Right forelimb (tissue), 1 donor: ENCODE results near the gene UBTD2.
"Not testable (repeated sequence)": the region's sequence is repeated elsewhere in the genome, so short reads cannot be mapped to it uniquely, and the experiment has no call there.

Experiments
- DNase-seq: peaks from one replicate; pipeline ENCODE4 v3.0.0-alpha.2; 2018

Gene UBTD2

DNA sequence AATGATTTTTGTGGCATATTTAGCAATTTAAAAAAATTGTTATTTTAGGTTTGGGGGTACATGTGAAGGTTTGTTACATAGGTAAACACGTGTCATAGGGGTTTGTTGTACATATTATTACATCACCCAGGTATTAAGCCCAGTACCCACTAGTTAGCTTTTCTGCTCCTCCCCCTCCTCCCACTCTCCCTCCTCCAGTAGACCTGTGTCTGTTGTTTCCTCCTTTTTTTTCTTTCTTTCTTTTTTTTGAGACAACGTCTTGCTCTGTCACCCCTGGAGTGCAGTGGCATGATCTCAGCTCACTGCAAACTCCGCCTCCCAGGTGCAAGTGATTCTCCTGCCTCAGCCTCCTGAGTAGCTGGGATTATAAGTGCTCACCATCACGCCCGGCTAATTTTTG is 8.3 kb upstream of the UBTD2 start:
- DNase-seq, result not testable (repeated sequence)

DNA sequence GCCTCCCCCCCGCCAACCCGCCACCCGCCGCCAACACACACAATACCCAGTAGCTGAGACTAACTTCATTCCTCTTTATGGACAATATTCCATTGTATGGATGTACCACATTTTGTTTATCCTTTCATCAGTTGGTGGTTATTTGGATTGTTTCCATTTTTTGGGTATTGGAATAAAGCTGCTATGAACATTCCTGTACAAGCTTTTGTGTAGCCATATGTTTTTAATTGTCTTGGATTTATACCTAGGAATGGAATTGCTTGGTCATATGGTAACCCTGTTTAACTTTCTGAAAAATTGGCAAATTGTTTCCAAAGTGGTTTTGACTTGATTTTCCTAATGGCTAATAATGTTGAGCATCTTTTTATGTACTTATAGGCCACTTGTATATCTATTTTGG is 4.9 kb upstream of the UBTD2 start:
- no peak for DNase-seq

DNA sequence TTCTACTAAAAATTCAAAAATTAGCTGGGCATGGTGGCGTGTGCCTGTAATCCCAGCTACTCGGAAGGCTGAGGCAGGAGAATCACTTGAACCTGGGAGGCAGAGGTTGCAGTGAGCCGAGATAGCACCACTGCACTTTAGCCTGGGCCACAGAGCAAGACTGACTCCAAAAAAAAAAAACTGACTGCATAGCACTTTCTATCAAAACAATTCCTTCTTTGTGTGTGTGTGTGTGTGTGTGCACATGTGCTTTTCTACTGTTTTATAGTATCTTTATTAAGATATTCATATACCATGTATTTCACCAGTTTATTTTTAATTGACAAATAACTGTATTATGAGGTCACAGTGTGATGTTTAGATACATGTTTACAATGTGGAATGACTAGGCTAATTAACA is 3.6 kb upstream of the UBTD2 start:
- not testable (repeated sequence) for DNase-seq

DNA sequence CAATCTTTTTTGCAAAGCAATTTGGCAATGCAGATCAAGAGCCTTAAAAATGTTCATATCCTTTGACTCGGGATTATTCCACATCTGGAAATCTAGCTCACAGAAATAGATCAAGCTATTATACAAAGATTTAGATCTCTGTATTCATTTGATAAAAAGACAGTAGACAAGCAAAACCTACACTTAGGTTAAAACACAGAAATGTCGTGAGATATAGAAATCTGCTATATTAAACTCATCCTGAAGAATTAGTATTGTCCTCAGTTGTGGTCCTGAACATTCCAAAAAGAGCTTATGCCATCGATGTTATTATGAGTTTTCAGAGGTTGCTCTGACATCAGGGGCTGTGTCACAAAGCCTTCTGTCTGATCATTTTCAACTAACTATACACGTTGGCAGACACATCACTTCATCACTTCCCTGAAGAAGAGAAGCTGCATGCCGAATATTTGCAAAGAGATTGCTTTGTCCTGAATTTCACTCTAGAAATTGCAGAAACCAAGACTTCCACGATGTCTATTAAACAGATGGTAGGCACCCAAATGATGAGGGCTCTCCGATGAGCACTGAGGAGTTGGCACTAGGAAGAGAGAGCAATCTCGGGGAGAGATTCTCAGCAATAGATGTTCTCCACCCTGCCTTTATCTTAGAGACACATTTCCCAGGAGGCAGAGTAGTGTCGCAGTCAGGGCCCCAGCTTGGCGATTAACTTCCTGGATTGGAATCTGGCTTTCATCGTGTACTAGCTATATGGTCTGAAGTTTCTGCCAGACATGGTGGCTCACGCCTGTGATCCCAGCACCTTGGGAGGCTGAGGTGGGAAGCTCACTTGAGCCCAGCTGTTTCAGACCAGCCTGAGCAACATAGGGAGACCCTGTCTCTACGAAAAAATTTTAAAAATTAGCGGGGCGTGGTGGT is 1.9 kb upstream of the UBTD2 start:
- no peak for DNase-seq

DNA sequence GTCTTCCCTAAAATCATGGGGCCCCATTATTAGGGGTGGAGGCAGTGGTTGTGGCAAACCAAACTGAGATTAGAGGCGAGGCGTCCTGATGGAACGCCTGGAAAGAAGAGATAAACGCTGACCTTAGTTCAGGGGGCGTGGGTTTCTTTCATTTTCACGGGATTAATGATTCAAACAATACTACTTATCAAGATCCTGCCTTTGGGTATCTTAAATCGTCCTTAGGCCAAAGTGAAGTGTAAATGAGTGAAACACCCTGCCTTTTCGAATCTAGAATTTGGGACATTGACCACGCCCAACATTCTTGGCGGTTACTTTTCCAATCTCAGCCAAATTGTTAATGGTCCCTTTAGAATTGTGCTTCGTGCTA is 1.0 kb upstream of the UBTD2 start:
- no peak for DNase-seq

DNA sequence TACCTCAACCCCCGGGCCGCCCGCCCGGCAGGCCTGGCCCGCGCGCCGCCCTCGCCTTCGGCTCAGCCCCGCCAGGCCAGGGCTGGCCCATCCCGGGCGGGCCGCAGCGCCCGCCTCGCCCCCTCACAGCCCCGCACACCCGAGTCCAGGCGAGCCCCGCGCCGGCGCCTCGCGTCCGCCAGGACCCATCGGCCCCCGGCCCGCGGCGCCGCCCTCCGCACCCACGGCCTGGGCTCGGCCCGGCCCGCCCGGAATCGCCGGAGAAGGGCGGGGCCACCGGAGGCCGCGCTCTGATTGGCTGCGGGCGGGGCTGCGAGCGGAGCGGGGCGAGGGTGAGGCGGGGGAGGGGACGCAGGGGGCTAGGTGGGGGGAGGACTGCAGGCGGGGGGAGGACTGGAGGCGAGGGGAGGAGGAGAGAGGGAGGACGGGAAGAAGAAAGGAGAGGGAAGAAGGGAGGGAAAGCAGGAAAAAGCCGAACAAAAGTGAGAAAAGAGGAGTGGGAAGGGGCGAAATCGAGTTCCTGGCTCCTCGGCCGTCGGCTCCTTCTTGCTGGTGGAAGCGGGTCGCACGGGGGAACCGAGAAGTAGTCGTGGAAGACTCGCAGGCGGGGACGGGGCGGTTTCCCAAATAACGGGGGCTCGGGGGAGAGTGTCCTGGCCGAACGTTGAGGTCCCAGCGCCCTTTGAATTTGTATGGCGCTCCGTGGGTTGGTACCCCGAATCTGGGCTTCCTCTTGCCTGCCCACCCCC is 472 bp upstream of the UBTD2 start:
- DNase-seq, result peak; percentile 93

DNA sequence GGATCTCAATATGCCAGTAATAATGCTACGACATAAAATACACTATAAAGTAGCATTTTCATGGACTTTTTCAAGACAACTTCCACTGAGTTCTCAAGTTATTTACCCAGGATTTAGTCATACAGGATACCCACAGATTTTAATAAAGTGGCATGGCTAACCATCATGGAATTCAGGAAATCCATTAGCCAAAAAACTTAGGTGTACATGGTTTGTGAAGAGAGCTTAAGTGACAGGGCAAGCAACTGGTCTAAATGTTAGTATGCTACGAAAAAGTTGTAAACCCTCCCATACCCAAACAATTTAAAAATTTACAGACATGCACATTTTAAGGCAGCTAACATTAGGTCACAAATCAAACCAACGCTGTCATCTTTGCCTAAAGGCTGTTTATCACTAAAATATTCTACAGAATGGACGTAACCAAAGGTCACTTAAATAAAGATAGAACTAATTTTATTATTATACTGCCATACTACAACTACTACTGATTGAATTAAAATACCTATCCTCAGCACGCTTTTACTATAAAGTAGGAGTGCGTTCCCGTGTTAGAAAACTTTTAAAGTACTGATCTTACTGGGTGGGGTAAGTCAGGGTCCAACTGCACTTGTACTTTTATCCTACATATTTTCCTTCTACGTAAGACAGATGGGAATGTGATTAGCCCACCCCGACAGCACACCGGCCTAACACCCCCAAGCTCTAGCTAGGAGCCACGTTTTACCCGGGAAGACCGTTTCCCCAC is 1.1 kb downstream of the UBTD2 start:
- no peak for DNase-seq

DNA sequence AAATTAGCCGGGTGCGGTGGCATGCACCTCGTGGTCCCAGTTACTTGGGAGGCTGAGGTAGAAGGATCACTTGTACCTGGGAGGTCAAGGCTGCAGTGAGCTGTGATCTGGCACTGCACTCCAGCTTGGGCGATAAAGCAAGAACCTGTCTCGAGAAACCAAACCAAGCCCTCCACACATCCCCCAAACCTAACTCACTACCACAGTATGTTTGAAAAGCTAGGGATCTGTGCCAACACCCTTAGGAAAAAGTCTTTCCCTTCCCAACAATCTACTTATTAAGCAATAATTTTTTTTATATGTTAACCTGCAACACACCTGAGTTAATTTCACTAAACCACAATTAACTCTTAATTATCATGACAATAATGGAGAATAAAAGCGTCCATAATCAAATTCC is 2.2 kb downstream of the UBTD2 start:
- no peak for DNase-seq

DNA sequence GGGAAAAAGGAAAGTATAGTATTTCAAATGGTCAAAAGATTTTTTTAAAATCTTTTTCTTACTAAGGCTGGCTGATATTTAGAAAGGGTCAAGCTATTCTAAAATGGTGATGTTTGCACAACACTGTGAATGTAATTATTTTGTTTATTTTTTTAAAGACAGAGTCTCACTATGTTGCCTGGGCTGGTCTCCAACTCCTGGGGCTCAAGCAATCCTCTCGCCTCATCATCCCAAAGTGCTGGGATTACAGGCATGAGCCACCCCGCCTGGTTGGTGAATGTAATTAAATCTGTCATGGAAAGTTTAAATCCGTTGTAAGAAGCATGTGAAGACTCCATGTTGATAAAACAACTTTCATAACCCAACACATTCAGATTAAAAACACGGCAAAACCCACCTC is 2.6 kb downstream of the UBTD2 start:
- no peak for DNase-seq

DNA sequence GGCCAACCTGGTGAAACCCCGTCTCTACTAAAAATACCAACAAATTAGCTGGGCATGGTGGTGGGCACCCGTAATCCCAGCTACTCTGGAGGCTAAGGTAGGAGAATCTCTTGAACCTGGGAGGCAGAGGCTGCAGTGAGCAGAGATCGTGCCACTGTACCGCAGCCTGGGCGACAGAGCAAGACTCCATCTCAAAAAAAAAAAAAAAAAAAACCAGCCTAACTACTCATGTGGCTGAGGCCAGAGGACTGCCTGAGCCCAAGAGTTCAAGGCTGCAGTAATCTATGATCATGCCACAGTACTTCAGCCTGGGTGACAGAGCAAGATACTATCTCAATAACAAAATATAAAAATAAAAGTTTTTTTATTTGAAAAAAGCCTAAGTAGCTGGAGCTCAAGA is 3.2 kb downstream of the UBTD2 start:
- no peak for DNase-seq

DNA sequence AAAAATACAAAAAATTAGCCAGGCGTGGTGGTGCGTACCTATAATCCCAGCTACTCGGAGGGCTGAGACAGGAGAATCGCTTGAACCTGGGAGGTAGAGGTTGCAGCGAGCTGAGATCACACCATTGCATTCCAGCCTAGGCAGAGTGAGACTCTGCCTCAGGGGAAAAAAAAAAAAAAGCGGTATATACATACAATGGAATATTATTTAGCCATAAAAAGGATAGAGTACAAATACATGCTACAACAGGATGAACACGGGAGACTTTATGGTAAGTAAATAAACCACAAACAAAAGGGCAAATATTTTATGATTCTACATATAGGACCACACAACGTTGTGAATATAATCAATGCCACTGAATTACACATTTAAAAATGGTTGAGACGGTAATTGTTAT is 5.2 kb downstream of the UBTD2 start:
- DNase-seq, result no peak

DNA sequence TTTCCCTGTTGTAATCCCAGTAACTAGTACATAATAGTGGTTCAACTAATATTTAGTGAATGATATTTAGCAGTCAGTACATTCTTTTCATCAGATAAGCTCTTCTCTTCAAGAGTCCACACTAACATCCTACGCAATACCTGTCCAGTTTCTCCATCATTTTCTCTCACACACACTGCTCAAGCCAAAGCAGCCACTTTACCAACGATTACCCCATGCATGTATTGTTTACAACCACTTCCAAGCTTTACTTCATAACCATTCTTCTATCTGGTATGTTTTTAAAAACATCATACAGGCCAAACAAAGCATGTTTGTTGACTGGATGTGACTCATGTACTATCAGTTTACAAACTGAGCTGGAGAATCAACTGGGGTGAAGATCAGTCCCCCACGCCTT is 7.3 kb downstream of the UBTD2 start:
- DNase-seq, result no peak

DNA sequence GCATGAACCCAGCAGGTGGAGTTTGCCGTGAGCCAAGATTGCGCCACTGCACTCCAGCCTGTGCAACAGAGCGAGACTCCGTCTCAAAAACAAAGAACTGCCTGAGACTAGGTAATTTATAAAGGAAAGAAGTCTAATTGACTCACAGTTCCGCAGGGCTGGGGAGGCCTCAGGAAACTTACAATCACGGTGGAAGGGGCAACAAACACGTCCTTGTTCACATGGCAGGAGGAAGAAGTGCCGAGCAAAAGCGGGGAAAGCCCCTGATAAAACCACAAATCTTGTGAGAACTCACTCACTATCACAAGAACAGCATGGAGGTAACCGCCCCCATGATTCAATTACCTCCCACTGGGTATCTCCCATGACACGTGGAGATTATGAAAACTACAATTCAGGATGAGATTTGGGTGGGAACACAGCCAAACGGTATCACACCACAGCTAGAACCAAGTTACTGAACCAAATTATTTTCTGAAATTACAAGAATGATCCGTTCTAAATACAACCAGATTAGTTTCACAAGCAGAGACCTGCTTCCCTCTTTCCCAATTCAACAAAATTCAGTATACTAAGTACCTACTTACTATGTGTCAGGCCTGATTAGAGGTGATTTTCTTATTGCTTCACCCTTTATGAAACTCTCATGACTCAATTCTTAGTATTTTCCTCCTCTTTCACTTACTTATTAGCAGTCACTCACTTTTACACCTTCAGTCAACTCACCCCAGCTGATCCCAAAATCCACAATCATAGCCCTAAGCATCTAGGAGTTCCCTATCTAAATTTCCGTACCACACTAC is 8.4 kb downstream of the UBTD2 start:
- no peak for DNase-seq

DNA sequence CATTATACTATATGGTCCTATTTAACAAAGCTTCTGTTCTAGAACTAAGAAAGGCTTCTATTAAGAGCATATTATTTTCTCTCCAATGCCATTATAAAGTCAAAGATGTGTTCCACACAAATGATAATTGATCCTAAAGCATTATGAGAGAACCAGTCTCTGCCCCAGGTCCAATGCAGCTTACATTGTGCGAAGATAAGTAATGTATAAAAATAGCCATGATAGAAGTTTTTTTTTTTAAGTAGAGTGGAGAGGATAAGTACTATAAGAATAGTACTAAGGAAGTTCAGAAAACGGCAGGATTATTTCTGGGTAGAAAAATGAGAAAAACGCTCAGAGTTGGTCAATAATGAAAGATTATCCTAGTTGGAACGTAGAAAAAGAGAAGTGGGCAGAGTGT is 15.6 kb downstream of the UBTD2 start:
- DNase-seq, result no peak

DNA sequence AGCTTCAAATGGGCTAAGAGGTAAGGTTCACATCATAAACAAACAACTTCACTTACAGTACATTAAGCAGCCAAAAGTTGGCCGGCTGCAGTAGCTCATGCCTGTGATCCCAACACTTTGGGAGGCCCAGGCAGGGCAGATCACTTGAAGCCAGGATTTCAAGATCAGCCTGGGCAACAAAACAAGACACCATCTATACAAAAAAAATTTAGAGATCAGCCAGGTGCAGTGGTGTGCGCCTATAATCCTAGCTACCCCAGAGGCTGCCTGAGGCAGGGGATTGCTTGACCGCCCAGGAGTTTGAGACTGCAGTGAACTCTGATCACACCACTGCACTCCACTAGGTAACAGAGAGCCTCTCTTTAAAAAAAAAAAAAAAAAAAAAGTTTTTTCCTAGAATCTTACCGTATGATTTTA is 16.9 kb downstream of the UBTD2 start:
- DNase-seq, result no peak

DNA sequence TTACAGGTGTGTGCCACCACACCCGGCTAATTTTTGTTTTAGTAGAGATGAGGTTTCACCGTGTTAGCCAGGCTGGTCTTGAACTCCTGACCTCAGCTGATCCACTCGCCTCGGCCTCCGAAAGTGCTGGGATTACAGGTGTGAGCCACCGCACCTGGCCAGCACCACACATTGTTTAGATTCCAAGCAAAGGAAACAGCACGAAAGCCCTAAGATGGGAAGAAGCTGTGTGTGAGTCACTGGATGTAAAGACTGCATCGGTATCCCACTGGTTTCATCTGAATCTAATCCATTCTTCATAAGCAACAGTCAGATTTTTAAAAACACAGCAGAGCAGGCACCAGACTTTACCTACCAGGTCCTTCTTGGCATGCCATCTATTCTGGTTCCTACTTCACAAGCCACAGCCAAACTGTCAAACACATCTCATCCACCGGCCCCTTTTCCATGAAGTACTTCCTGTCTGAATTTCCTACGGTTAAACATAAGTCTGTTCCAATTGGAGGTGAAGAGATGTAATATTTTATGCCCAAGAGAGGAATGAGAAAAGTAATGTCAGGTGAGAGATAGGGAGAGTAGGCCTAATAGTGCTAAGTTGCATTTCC is 17.4 kb downstream of the UBTD2 start:
- DNase-seq, result no peak

DNA sequence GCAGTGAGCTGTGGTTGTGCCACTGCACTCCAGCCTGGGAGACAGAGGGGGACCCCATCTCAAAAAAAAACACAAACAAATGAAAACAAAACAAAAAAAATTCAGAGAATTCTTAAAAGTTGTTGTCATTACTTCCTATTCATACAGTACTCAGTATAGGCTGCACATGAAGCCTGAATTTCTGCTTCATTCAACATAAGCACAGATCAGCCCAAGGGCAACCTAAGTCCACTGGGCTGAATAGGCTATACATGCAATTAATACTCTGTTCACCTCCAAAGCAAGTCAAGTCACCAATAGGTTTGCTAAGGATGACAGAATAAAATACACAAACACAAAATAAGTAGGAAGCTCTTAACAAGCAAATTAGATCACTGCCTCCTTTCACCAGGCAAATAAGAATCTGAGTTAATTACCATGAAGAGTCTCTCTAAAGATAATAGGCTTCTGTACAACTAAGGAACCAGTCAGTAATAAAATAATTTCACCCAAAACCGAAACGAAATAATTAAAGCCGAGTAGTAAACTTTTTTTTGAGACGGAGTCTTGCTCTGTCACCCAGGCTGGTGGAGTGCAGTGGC is 18.7 kb downstream of the UBTD2 start:
- DNase-seq, result no peak

DNA sequence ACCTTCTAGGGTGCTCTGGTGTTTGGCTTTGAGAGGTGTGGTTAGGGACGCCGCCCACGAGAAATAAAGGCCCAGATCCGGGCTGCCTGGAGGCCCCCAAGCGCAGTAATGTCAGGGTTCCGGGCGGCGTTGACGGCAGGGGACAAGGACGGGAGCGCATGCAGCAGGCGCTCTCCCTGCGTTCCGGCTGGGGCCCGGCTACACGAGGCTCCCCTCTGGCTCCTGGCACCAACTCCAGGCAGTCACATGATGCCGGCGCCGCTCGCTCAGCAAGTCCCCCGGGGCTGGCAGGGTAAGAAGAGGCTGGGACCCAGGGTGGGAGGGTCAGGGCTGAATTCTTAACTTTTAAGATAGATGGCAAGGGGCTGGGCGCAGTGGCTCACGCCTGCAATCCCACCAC is 28.1 kb downstream of the UBTD2 start:
- no peak for DNase-seq

DNA sequence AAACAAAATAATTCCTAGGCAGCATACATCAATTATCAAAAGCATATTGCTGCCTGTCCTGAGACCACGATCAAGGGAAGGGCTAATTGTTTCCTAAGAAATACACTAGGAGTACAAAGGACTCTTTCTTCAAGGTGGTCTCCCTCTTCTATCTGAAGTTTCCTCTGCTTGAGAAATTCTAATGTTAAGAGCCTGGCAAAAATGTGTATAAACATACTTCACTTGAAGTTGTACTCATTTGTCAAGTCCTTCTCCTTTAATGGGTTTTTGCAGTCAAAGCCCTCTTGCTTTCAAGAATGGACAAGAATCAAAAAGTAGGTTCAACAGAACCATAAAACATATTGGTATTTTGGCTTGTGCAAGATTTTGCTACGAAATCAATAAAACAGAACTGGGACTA is 31.1 kb downstream of the UBTD2 start:
- DNase-seq, result no peak

DNA sequence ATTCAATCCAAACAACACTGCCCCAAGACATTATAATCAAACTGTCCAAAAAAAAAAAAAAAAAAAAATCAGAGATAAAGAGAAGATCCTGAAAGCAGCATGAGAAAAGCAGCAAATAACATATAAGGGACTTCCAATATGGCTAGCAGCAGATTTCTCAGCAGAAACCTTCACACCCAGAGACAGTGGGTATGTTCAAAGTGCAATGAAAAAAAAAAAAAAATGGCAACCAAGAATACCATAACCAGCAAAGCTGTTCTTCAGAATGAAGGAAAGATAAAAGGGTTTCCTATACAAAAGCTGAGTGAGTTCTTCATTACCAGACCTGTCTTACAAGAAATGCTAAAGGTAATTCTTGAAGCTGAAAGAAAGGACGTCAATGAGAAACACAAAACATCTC is 32.1 kb downstream of the UBTD2 start:
- DNase-seq, result no peak

DNA sequence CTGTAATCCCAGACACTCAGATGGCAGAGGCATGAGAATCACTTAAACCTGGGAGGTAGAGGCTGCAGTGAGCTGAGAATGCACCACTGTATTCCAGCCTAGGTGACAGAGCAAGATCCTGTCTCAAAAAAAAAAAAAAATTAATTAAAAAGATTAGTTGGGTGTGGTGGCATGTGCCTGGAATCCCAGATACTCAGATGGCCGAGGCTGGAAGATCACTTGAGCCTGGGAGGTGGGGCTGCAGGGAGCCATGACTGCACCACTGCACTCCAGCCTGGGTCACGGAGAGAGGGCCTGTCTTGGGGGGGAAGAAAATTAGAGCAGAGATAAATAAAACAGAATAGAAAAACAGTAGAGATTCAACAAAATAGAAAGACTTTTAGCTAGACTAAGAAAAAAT is 34.9 kb downstream of the UBTD2 start:
- no peak for DNase-seq

DNA sequence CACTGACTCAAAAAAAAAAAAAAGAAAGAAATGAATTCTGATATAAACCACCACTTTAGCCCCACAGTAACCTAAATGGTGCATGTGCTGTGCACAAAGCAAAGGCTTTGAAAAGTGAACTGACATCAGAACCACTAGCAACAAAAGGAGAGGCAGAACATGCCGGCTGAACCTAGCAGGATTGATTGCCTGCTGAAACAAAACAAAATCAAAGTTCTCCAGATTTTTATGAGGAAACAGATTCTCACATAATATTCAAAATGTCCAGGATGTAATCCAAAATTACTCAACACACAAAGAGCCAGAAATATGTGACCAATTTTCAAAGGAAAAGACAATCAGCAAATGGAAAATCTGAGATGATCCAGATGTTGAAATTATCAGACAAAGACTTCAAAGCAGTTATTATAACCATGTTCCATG is 37.9 kb downstream of the UBTD2 start:
- no peak for DNase-seq
